GM12874 (cell line): ENCODE measurements around the gene KANSL1L.

Experiments used
- TF ChIP-seq, protein P1 (sequence below): IDR thresholded peaks from 2 replicates; pipeline ENCODE4 v1.5.1; 2011; ENCODE audit warnings: low read depth, mild to moderate bottlenecking, control low read depth, low read length, moderate library complexity; ENCODE audit not compliant: insufficient read depth

The KANSL1L gene

DNA sequence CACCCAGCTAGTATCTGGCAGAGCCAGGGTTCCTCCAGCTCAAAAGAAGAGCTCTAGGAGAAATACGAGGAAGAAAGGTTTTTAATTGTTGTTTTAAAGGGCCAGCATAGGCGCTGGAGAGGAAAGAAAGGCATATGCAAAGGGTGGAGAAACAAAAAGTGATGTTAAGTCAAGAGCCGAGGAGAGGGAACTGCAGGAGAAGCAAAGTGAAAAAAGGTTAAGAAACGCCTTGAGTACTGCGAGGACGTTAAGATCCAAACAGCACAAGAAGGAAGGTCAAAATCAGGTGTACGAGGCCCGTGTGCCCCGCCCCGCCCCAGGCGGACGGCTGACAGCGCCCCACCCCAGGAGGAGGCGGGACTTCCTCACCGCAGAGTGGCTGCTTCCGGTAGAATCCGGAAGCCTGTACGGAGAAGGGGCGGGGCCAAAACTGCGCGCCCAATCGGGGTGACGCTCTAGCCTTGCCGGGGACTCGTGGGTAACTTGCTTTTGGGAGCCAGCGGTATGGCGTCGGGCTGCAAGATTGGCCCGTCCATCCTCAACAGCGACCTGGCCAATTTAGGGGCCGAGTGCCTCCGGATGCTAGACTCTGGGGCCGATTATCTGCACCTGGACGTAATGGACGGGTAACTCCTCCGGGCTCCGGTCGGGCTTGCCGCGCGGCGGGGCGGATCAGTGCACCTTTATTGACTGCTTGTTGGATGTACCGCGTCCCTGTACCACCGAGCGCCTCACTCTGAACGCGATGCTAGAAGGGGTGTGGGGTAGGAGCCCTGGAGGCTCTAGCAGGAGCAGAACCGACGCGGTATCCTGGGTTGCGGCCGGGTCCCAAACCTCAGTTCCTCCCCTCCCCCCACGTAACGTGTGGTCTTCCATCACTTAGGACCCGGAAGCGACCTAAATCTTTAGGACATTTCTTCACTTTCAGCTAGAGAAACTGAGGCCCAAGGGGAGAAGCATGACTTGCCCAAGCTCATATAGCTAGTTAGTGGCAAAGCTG is 168.8 kb downstream of the KANSL1L start, which contains the start of gene RPE:
Gene RPE, plus strand, starts transcription at position 481 of the 1,000 bp plus-strand sequence. Its CDS starts 24 bp downstream, at position 505.
- TF ChIP-seq, protein P1, sequence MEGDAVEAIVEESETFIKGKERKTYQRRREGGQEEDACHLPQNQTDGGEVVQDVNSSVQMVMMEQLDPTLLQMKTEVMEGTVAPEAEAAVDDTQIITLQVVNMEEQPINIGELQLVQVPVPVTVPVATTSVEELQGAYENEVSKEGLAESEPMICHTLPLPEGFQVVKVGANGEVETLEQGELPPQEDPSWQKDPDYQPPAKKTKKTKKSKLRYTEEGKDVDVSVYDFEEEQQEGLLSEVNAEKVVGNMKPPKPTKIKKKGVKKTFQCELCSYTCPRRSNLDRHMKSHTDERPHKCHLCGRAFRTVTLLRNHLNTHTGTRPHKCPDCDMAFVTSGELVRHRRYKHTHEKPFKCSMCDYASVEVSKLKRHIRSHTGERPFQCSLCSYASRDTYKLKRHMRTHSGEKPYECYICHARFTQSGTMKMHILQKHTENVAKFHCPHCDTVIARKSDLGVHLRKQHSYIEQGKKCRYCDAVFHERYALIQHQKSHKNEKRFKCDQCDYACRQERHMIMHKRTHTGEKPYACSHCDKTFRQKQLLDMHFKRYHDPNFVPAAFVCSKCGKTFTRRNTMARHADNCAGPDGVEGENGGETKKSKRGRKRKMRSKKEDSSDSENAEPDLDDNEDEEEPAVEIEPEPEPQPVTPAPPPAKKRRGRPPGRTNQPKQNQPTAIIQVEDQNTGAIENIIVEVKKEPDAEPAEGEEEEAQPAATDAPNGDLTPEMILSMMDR, result no peak

DNA sequence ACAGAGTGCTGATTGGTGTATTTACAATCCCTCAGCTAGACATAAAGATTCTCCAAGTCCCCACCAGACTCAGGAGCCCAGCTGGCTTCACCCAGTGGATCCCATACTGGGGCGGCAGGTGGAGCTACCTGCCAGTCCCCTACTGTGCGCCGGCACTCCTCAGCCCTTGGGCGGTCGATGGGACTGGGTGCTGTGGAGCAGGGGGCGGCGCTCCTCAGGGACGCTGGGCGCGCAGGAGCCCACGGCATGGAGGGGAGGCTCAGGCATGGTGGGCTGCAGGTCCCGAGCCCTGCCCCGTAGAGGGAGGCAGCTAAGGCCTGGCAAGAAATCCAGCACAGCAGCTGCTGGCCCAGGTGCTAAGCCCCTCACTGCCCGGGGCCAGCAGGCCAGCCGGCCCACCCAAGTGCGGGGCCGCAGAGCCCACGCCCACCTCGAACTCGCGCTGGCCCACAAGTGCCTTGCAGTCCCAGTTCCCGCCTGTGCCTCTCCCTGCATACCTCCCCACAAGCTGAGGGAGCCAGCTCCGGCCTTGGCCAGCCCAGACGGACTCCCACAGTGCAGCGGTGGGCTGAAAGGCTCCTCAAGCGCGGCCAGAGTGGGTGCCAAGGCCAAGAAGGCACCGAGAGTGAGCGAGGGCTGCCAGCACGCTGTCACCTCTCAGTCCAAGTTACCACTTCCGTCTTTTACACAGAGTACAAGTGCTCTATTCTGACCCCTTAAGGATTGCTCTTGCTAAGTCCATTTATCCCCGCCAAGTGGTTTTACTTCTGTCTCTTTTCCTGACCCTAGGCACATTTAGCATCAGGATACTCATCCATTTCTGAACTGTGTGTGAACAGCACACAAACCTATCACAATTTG is 170.5 kb downstream of the KANSL1L start:
- TF ChIP-seq, protein P1, result no peak

DNA sequence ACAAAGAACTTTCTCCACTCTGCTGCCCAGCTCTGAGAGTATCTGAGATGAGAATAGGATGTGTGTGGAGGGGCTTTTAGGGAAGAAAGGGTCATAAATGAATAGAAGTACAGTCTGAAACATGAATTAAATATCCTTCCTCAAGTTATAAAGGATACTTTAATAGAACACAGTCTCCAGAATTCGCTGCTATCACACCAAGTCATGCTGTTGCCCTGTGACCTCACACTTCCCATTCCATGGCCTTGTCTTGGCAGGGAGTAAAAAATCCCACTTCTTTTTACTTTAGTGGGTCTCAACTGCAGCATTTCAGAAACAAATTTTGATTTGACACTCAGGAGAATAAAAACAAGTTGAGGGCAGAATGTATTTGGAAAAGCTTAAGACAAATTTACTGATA is 172.6 kb downstream of the KANSL1L start:
- TF ChIP-seq, protein P1, result no peak

GRCh38 chr2:209993968-209994367 is 177.2 kb downstream of the KANSL1L start:
- TF ChIP-seq, protein P1, result no peak

DNA sequence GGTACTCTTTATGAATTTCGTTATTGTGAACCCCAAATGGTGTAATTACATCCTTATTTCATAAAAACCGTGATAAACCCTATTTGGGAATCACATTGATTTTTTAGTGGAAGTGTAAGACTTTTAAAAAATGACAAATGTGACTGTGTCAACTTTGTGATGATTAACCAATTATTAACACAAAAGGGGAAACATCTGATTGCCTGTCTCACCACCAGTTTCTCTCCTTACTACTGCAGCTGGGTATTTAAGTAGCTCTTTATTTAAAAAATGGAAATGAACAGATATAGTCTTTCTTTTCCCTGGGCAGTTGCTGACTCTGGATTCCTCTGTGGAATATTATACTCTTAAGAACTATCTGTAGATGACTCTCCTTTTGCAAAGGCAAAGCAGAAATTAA is 180.4 kb downstream of the KANSL1L start:
- TF ChIP-seq, protein P1, result no peak

GRCh38 chr2:209988010-209988409 is 183.2 kb downstream of the KANSL1L start:
- TF ChIP-seq, protein P1, result no peak

DNA sequence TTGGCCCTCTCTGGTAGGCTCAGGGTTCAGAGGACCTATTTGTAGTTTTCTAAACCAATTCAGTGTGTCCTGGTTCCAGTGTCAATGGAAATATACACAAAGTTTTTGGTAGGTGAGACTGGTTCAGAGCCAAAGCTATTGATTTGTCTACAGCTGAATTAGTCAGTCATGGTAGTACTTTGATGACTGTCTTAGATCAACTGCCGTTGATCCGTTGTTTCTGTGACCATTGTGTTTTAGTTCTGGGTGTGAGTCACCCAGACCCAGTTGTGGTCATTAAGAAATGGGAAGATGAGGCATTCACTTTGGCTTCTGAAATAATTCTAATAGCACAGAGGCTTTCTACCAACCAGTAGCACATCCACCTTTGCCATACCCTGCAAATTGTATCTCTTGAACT is 184.8 kb downstream of the KANSL1L start:
- TF ChIP-seq, protein P1, result no peak
